ENCODE data around the gene UBQLN1.

Gene UBQLN1

DNA sequence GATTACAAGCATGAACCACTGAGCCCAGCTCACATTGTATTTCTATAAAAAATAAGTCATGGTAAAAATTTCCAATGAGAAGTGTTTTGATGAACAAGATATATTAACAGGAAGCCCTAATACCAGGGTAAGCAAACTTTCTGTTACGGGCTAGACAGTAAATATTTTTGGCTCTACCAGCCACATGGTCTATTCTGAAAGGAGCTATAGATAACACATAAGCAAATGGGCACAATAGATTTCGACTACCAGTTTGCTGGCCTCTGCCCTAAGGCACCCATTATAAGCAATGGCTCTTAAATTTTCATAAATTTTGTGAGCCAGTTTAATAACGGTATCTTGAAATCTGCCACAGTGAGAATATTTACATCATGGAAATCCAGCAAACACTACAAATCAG is 8.1 kb downstream of the UBQLN1 start:
- H3K36me3 Mint-ChIP-seq (ENCODE audit: low read depth), result peaks cover 8% of the 10 kb centered on the region
- no peaks in the 10 kb centered on the region for H3K27me3 Mint-ChIP-seq (ENCODE audit: low read depth)
- no peak overlapping the region for H3K4me3 Mint-ChIP-seq
- H3K27ac Mint-ChIP-seq, result no peak overlapping the region
- peaks cover 15% of the 10 kb centered on the region for H3K4me1 Mint-ChIP-seq
- no peaks in the 10 kb centered on the region for H3K9me3 Mint-ChIP-seq
- TF ChIP-seq, protein P1, sequence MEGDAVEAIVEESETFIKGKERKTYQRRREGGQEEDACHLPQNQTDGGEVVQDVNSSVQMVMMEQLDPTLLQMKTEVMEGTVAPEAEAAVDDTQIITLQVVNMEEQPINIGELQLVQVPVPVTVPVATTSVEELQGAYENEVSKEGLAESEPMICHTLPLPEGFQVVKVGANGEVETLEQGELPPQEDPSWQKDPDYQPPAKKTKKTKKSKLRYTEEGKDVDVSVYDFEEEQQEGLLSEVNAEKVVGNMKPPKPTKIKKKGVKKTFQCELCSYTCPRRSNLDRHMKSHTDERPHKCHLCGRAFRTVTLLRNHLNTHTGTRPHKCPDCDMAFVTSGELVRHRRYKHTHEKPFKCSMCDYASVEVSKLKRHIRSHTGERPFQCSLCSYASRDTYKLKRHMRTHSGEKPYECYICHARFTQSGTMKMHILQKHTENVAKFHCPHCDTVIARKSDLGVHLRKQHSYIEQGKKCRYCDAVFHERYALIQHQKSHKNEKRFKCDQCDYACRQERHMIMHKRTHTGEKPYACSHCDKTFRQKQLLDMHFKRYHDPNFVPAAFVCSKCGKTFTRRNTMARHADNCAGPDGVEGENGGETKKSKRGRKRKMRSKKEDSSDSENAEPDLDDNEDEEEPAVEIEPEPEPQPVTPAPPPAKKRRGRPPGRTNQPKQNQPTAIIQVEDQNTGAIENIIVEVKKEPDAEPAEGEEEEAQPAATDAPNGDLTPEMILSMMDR (IDR thresholded peaks at IDR 0.05; ENCODE audit: unreplicated experiment in 3 of 3), result no peak

DNA sequence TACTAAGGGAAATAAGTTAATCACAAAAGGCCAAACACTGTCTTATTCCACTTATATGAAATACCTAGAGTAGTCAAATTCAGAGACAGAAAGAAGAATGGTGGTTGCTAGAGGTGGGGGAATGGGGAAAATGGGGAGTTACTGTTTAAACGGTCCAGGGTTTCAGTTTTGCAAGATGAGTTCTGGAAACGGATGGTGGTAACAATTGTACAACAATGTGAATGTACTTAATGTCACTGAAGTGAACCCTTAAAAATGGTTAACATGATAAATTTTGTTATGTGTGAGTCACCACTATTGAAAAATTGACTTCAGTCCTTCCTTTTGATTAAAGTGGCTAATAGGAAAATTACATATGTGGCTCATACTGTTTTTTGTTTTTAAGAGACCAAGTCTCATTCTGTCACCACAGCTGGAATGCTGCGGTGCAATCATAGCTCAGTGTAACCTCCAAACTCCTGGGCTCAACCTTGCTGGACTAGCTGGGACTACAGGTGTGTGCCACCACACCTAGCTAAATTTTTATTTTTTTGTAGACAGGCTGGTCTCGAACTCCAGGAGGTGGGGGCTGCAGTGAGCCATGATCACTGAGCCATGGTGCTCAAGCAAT is 8.7 kb downstream of the UBQLN1 start:
- Mint-ChIP-seq H3K9me3 (no peaks in the 10 kb centered on the region), H3K27ac (no peak overlapping the region), H3K27me3 (ENCODE audit: low read depth) (no peaks in the 10 kb centered on the region), H3K36me3 (ENCODE audit: low read depth) (peaks cover 8% of the 10 kb centered on the region), H3K4me3 (no peak overlapping the region), H3K4me1 (peaks cover 15% of the 10 kb centered on the region)
- TF ChIP-seq, protein P1 (IDR thresholded peaks at IDR 0.05; ENCODE audit: unreplicated experiment in 3 of 3), result no peak

- Mint-ChIP-seq H3K4me1 (peaks cover 10% of the 10 kb centered on the region), H3K36me3 (ENCODE audit: low read depth) (no peaks in the 10 kb centered on the region), H3K4me3 (no peak overlapping the region), H3K9me3 (no peaks in the 10 kb centered on the region), H3K27ac (no peak overlapping the region), H3K27me3 (ENCODE audit: low read depth) (no peaks in the 10 kb centered on the region)
- TF ChIP-seq, protein P1 (IDR thresholded peaks at IDR 0.05; ENCODE audit: unreplicated experiment in 3 of 3), result no peak
These were observed 16.3 kb downstream of the UBQLN1 start for GRCh38 chr9:83691492-83691891.

- no peak overlapping the region for H3K4me3 Mint-ChIP-seq
- no peaks in the 10 kb centered on the region for H3K27me3 Mint-ChIP-seq (ENCODE audit: low read depth)
- H3K9me3 Mint-ChIP-seq, result no peaks in the 10 kb centered on the region
- H3K27ac Mint-ChIP-seq, result no peak overlapping the region
- peaks cover 5% of the 10 kb centered on the region for H3K36me3 Mint-ChIP-seq (ENCODE audit: low read depth)
- peaks cover 10% of the 10 kb centered on the region for H3K4me1 Mint-ChIP-seq
- TF ChIP-seq, protein P1 (IDR thresholded peaks at IDR 0.05; ENCODE audit: unreplicated experiment in 3 of 3), result no peak
These were observed 18.8 kb downstream of the UBQLN1 start for GRCh38 chr9:83688921-83689320.

DNA sequence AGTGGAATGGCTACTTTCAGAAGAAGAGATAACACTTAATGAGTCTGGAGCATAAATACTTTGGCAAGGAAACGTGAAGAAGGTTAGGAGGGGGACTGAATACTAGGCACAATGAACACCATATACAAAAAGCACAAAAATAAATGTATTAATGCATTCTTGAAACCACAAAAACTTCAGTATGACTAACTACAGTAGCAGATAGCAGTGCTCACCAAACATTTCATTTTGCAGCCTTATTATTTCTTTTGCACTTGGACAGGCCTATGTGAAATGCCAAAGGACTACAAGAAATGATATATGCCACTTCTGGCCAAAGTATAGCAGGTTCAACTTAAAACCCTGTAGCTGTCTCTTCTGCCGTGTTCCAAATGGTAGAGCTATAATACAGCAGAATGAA is 26.3 kb downstream of the UBQLN1 start:
- no peaks in the 10 kb centered on the region for H3K9me3 Mint-ChIP-seq
- peaks cover 46% of the 10 kb centered on the region for H3K36me3 Mint-ChIP-seq (ENCODE audit: low read depth)
- no peak overlapping the region for H3K4me3 Mint-ChIP-seq
- H3K27ac Mint-ChIP-seq, result no peak overlapping the region
- H3K27me3 Mint-ChIP-seq (ENCODE audit: low read depth), result no peaks in the 10 kb centered on the region
- H3K4me1 Mint-ChIP-seq, result no peaks in the 10 kb centered on the region
- TF ChIP-seq, protein P1 (IDR thresholded peaks at IDR 0.05; ENCODE audit: unreplicated experiment in 3 of 3), result no peak

DNA sequence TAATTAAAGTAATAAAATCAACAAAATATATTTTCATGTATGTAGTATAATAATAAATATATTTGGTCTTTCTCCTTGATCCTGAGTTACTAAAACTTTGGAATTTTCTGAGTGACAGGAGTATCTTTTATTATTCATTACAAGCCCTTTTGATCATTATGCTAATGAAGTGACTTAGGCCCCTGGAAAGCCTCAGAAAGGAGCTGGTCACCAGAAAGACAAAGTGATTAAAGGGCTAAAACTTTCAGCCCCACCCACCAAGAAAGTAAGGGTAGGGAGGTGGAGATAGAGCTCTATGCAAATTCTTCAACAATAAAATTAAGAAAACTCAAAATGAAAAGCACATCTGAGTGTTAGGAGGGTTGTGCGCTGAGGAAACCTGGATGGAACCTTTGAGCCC is 27.5 kb downstream of the UBQLN1 start:
- Mint-ChIP-seq H3K4me1 (no peaks in the 10 kb centered on the region), H3K27ac (no peak overlapping the region), H3K36me3 (ENCODE audit: low read depth) (peaks cover 54% of the 10 kb centered on the region), H3K27me3 (ENCODE audit: low read depth) (no peaks in the 10 kb centered on the region), H3K9me3 (no peaks in the 10 kb centered on the region), H3K4me3 (no peak overlapping the region)
- TF ChIP-seq, protein P1 (IDR thresholded peaks at IDR 0.05; ENCODE audit: unreplicated experiment in 3 of 3), result no peak
